ENCODE results near the gene TAB2.
"Not testable (repeated sequence)": the region's sequence is repeated elsewhere in the genome, so short reads cannot be mapped to it uniquely, and the experiment has no call there.

DNA sequence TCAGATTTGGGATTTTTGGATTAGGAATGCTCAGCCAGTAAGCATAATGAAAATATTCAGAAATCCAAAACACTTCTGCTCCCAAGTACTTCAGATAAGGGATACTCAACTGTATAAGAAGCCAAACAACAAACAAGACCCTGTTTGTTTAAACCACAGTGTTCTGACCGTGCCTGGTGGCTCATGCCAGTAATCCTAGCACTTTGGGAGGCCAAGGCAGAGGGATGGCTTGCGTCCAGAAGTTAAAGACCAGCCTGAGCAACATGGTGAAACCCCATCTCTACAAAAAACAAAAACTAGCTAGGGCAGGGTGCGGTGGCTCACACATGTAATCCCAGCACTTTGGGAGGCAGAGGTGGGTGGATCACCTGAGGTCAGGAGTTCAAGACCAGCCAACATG lies 142.7 kb downstream of the TAB2 start:
- not testable (repeated sequence) for TF ChIP-seq TEAD4 (IDR thresholded peaks at IDR 0.05; ENCODE audit: low read depth, low read length); HDAC2 (IDR thresholded peaks at IDR 0.05; ENCODE audit: borderline replicate concordance in 1 of 2, low read depth in 2 of 2, low read length in 2 of 2); SP2 (IDR thresholded peaks at IDR 0.05; ENCODE audit: low read length); JUND (IDR thresholded peaks at IDR 0.05; ENCODE audit: low read length); CHD1 (IDR thresholded peaks at IDR 0.05; ENCODE audit: low read depth, low read length); CBX5 (IDR thresholded peaks at IDR 0.05; ENCODE audit: low read depth, low read length); EP300 (IDR thresholded peaks at IDR 0.05; ENCODE audit: borderline replicate concordance in 1 of 2, low read depth in 2 of 2, low read length in 2 of 2)
- TF ChIP-seq, protein P1, sequence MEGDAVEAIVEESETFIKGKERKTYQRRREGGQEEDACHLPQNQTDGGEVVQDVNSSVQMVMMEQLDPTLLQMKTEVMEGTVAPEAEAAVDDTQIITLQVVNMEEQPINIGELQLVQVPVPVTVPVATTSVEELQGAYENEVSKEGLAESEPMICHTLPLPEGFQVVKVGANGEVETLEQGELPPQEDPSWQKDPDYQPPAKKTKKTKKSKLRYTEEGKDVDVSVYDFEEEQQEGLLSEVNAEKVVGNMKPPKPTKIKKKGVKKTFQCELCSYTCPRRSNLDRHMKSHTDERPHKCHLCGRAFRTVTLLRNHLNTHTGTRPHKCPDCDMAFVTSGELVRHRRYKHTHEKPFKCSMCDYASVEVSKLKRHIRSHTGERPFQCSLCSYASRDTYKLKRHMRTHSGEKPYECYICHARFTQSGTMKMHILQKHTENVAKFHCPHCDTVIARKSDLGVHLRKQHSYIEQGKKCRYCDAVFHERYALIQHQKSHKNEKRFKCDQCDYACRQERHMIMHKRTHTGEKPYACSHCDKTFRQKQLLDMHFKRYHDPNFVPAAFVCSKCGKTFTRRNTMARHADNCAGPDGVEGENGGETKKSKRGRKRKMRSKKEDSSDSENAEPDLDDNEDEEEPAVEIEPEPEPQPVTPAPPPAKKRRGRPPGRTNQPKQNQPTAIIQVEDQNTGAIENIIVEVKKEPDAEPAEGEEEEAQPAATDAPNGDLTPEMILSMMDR (IDR thresholded peaks at IDR 0.05; ENCODE audit: control extremely low read depth in 1 of 3, insufficient read depth in 1 of 3, low read depth in 1 of 3, low read length in 3 of 3): not testable (repeated sequence)
